Right lobe of liver (tissue), 4 donors: ENCODE measurements around the gene PRKCQ.

Experiments used
- POLR2A ChIP-seq: fragments of 450-650 bp; IDR thresholded peaks from one replicate; pipeline ENCODE4 v1.6.1; 2017; ENCODE audit warnings: antibody characterized with exemption, mild to moderate bottlenecking
- TF ChIP-seq, protein P1 (sequence below), 4 donors: fragments of 200-600 bp in 3 of 4; fragments of 450-650 bp in 1 of 4; IDR thresholded peaks; one replicate each; pipeline versions ENCODE4 v1.5.1 to v1.8.0; 2016 to 2022; ENCODE audit warnings: antibody characterized with exemption in 4 of 4, mild to moderate bottlenecking in 2 of 4
- donor health status: DM: no; HTN: no; CAD: no.
- donor health status: DM: no; HTN: no; CAD: no.
- donor health status: DM: no; HTN: yes; CAD: no.

DNA sequence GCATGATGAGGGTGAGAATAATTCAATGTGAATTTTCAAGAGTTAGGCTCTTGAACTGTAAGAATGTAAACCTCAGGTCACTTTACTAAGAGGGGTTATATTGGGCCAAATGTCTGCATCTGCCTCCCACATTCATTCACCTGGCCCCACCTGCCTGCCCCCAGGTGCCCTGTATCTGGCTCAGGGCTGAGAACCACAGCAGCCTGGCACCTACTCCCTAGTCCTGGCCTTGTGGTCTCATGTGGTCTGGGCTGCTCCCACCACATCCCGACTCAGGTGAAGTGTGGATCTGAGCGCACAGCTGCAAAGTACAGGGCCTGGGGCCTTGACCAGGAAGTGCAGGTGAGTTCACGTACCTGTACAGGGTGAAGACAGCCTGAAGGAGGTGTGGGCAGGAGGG is 195.2 kb downstream of the PRKCQ start:
- TF ChIP-seq, protein P1, sequence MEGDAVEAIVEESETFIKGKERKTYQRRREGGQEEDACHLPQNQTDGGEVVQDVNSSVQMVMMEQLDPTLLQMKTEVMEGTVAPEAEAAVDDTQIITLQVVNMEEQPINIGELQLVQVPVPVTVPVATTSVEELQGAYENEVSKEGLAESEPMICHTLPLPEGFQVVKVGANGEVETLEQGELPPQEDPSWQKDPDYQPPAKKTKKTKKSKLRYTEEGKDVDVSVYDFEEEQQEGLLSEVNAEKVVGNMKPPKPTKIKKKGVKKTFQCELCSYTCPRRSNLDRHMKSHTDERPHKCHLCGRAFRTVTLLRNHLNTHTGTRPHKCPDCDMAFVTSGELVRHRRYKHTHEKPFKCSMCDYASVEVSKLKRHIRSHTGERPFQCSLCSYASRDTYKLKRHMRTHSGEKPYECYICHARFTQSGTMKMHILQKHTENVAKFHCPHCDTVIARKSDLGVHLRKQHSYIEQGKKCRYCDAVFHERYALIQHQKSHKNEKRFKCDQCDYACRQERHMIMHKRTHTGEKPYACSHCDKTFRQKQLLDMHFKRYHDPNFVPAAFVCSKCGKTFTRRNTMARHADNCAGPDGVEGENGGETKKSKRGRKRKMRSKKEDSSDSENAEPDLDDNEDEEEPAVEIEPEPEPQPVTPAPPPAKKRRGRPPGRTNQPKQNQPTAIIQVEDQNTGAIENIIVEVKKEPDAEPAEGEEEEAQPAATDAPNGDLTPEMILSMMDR (IDR thresholded peaks at IDR 0.05) = no peak
- no peak for TF ChIP-seq POLR2A
